Activated naive CD4-positive, alpha-beta T cell treated with anti-CD3 and anti-CD28 coated beads, Interleukin-2, amount 10 ng/mL, durations not matched to agents 7 days and 5 days (primary cell): ENCODE data around the gene ZSWIM1.

Experiments used
- CTCF ChIA-PET: fragments of 350-600 bp; sonication (Branson Sonifier 250); formaldehyde crosslinking; loops from one replicate; lab custom pipeline; 2021; ENCODE audit warnings: antibody characterized with exemption; lab: Charles Lee
- DNase-seq: peaks from one replicate; pipeline ENCODE4 v3.0.0-alpha.2; 2020
- H3K27ac Mint-ChIP-seq: one replicate; pipeline ENCODE4 v1.8.0; 2021; ENCODE audit warnings: mild to moderate bottlenecking, moderate library complexity, mixed read lengths
- H3K27me3 Mint-ChIP-seq: one replicate; pipeline ENCODE4 v1.8.0; 2021; ENCODE audit warnings: mild to moderate bottlenecking, mixed read lengths
- H3K36me3 Mint-ChIP-seq: one replicate; pipeline ENCODE4 v1.8.0; 2021; ENCODE audit warnings: mixed read lengths
- H3K4me1 Mint-ChIP-seq: one replicate; pipeline ENCODE4 v1.8.0; 2021; ENCODE audit warnings: mixed read lengths
- H3K4me3 Mint-ChIP-seq: one replicate; pipeline ENCODE4 v1.8.0; 2021; ENCODE audit warnings: mild to moderate bottlenecking, moderate library complexity, mixed read lengths
- H3K9me3 Mint-ChIP-seq: one replicate; pipeline ENCODE4 v1.8.0; 2021; ENCODE audit warnings: mixed read lengths

ZSWIM1 gene

GRCh38 chr20:45888681-45889080 lies 7.7 kb downstream of the ZSWIM1 start:
- Mint-ChIP-seq H3K27me3 (peaks cover 14% of the 10 kb centered on the region), H3K4me1 (peaks cover 49% of the 10 kb centered on the region), H3K4me3 (no peak overlapping the region), H3K9me3 (no peaks in the 10 kb centered on the region), H3K27ac (no peak overlapping the region), H3K36me3 (peaks cover 10% of the 10 kb centered on the region)
- CTCF ChIA-PET: interaction anchor here (1.6 kb wide), 1 partner anchor 82 kb away, joined by 4 read pairs; no protein-coding TSS in a partner anchor
- no peak for DNase-seq

- Mint-ChIP-seq H3K4me3 (peak overlapping the region; percentile 91), H3K36me3 (peaks cover 3% of the 10 kb centered on the region), H3K4me1 (peaks cover 39% of the 10 kb centered on the region), H3K9me3 (no peaks in the 10 kb centered on the region), H3K27ac (peak overlapping the region; percentile 89), H3K27me3 (peaks cover 14% of the 10 kb centered on the region)
- CTCF ChIA-PET: interaction anchor here (0.9 to 1.6 kb wide), 11 partner anchors 9 to 91 kb away, joined by 3 to 8 read pairs (median 3); partner anchors contain the start of gene ZSWIM1
- peak; percentile 64 for DNase-seq
Observed at GRCh38 chr20:45890077-45890984, 9.3 kb downstream of the ZSWIM1 start.

- no peaks in the 10 kb centered on the region for H3K9me3 Mint-ChIP-seq
- H3K4me3 Mint-ChIP-seq: peak within 1 kb of the TSS; percentile 91
- H3K27ac Mint-ChIP-seq: peak within 1 kb of the TSS; percentile 89
- H3K36me3 Mint-ChIP-seq: peaks cover 6% of the 10 kb centered on the region
- CTCF ChIA-PET: interaction anchor here (1.0 to 1.5 kb wide), 5 partner anchors 10 to 49 kb away, joined by 3 to 8 read pairs (median 3); partner anchors contain the start of gene ZSWIM1
- H3K4me1 Mint-ChIP-seq: peaks cover 35% of the 10 kb centered on the region
- peaks cover 14% of the 10 kb centered on the region for H3K27me3 Mint-ChIP-seq
- DNase-seq: peak; percentile 93
Observed at GRCh38 chr20:45890985-45891983, 10.3 kb downstream of the ZSWIM1 start, which contains the start of the genes CTSA and NEURL2. TSS of gene CTSA (plus strand) at chr20:45891335. CDS start at chr20:45891569, 234 bp downstream. TSS of gene NEURL2 (minus strand) at chr20:45891208. CDS start at chr20:45890991, 217 bp downstream.

GRCh38 chr20:45892049-45892825 lies 11.2 kb downstream of the ZSWIM1 start:
- CTCF ChIA-PET: interaction anchor here (1.2 to 1.4 kb wide), 2 partner anchors 69 to 93 kb away, joined by 3 to 6 read pairs; no protein-coding TSS in a partner anchor
- H3K27me3 Mint-ChIP-seq: peaks cover 14% of the 10 kb centered on the region
- H3K9me3 Mint-ChIP-seq: no peaks in the 10 kb centered on the region
- H3K4me1 Mint-ChIP-seq: peaks cover 35% of the 10 kb centered on the region
- peaks cover 6% of the 10 kb centered on the region for H3K36me3 Mint-ChIP-seq
- H3K4me3 Mint-ChIP-seq: peak overlapping the region; percentile 91
- no peak for DNase-seq
- H3K27ac Mint-ChIP-seq: peak overlapping the region; percentile 58

GRCh38 chr20:45892828-45893500 lies 11.9 kb downstream of the ZSWIM1 start:
- Mint-ChIP-seq H3K27ac (no peak overlapping the region), H3K36me3 (peaks cover 10% of the 10 kb centered on the region), H3K4me3 (peak overlapping the region; percentile 91), H3K27me3 (peaks cover 14% of the 10 kb centered on the region), H3K9me3 (no peaks in the 10 kb centered on the region), H3K4me1 (peaks cover 35% of the 10 kb centered on the region)
- DNase-seq: no peak
- CTCF ChIA-PET: interaction anchor here (1.2 to 1.4 kb wide), 2 partner anchors 69 to 94 kb away, joined by 3 to 6 read pairs; no protein-coding TSS in a partner anchor

- H3K4me1 Mint-ChIP-seq: peaks cover 35% of the 10 kb centered on the region
- peaks cover 14% of the 10 kb centered on the region for H3K27me3 Mint-ChIP-seq
- DNase-seq: no peak
- H3K36me3 Mint-ChIP-seq: peaks cover 10% of the 10 kb centered on the region
- CTCF ChIA-PET: no interaction called here
- H3K27ac Mint-ChIP-seq: no peak overlapping the region
- no peak overlapping the region for H3K4me3 Mint-ChIP-seq
- H3K9me3 Mint-ChIP-seq: no peaks in the 10 kb centered on the region
Observed at GRCh38 chr20:45893831-45894230, 12.8 kb downstream of the ZSWIM1 start.

- CTCF ChIA-PET: no interaction called here
- Mint-ChIP-seq H3K27ac (no peak overlapping the region), H3K4me3 (no peak overlapping the region)
Observed at GRCh38 chr20:45894797-45895196, 13.8 kb downstream of the ZSWIM1 start.

GRCh38 chr20:45896641-45897161 lies 15.7 kb downstream of the ZSWIM1 start:
- Mint-ChIP-seq H3K9me3 (no peaks in the 10 kb centered on the region), H3K4me3 (no peak overlapping the region), H3K4me1 (peaks cover 22% of the 10 kb centered on the region), H3K36me3 (peaks cover 10% of the 10 kb centered on the region), H3K27me3 (no peaks in the 10 kb centered on the region), H3K27ac (no peak overlapping the region)
- no peak for DNase-seq
- CTCF ChIA-PET: interaction anchor here (1.2 kb wide), 1 partner anchor 98 kb away, joined by 3 read pairs; no protein-coding TSS in a partner anchor

More at GRCh38 chr20:45894797-45895196, 13.8 kb downstream of the ZSWIM1 start:
- Mint-ChIP-seq H3K9me3 (no peaks in the 10 kb centered on the region), H3K4me1 (peaks cover 33% of the 10 kb centered on the region), H3K36me3 (peaks cover 10% of the 10 kb centered on the region), H3K27me3 (peaks cover 14% of the 10 kb centered on the region)
- DNase-seq: no peak

- CTCF ChIA-PET: interaction anchor here (1.2 kb wide), 1 partner anchor 98 kb away, joined by 3 read pairs; no protein-coding TSS in a partner anchor
- no peak overlapping the region for H3K27ac Mint-ChIP-seq
Observed at GRCh38 chr20:45897289-45897688, 16.3 kb downstream of the ZSWIM1 start.

GRCh38 chr20:45897692-45898091 lies 16.7 kb downstream of the ZSWIM1 start:
- peaks cover 10% of the 10 kb centered on the region for H3K36me3 Mint-ChIP-seq
- DNase-seq: no peak
- H3K27ac Mint-ChIP-seq: no peak overlapping the region
- no peak overlapping the region for H3K4me3 Mint-ChIP-seq
- no peaks in the 10 kb centered on the region for H3K9me3 Mint-ChIP-seq
- H3K27me3 Mint-ChIP-seq: no peaks in the 10 kb centered on the region
- CTCF ChIA-PET: no interaction called here
- peaks cover 13% of the 10 kb centered on the region for H3K4me1 Mint-ChIP-seq

More at GRCh38 chr20:45897289-45897688, 16.3 kb downstream of the ZSWIM1 start:
- Mint-ChIP-seq H3K27me3 (no peaks in the 10 kb centered on the region), H3K4me1 (peaks cover 17% of the 10 kb centered on the region), H3K36me3 (peaks cover 10% of the 10 kb centered on the region), H3K4me3 (no peak overlapping the region), H3K9me3 (no peaks in the 10 kb centered on the region)
- no peak for DNase-seq

- DNase-seq: no peak
- no peak overlapping the region for H3K27ac Mint-ChIP-seq
- H3K27me3 Mint-ChIP-seq: no peaks in the 10 kb centered on the region
- H3K9me3 Mint-ChIP-seq: no peaks in the 10 kb centered on the region
- CTCF ChIA-PET: no interaction called here
- peaks cover 7% of the 10 kb centered on the region for H3K36me3 Mint-ChIP-seq
- no peak overlapping the region for H3K4me3 Mint-ChIP-seq
- peaks cover 7% of the 10 kb centered on the region for H3K4me1 Mint-ChIP-seq
Observed at GRCh38 chr20:45898285-45898684, 17.3 kb downstream of the ZSWIM1 start.
